ENCODE data around the gene PFDN5.

DNA sequence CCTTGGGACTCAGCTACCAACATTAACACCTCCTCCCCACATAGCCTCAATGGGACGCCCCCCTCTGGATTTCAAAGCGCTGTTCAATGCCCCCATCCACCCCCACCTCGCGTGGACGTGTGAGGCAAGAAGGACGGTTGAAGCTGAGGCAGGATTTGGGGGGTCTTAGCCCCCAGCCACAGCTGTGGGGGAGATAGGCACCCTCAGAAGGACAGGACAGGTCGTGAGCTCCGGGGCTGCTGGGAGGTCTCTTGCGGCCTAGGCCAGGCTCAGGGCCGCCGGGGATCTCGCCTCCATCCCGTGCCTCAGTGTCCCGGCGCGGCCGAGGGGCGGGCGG, 49.1 kb downstream of the PFDN5 start:
- TF ChIP-seq EZH2 (IDR thresholded peaks at IDR 0.05; ENCODE audit: low read depth) (no peak), CTCF (conservative IDR thresholded peaks at IDR 0.05) (no peak)
